HepG2 (cell line): ENCODE data around the gene IFNK.

Experiments used
- CBFB ChIP-seq: sonication (generic); formaldehyde crosslinking; IDR thresholded peaks from 2 replicates; pipeline ENCODE4 v1.4.0; 2020; ENCODE audit warnings: missing genetic modification reagents
- CBX5 ChIP-seq: sonication (generic); formaldehyde crosslinking; IDR thresholded peaks from 2 replicates; pipeline ENCODE4 v1.4.0; 2020; ENCODE audit warnings: missing genetic modification reagents, borderline replicate concordance
- HNRNPL ChIP-seq: fragments of 200-400 bp; formaldehyde crosslinking; IDR thresholded peaks from 2 replicates; pipeline ENCODE4 v1.6.1; 2017; ENCODE audit warnings: mild to moderate bottlenecking, low read depth, low read length
- POLR2A ChIP-seq, 2 experiments: IDR thresholded peaks; 2 replicates each; pipeline ENCODE4 v1.6.1; 2011; ENCODE audit warnings: low read depth in 2 of 2, low read length in 2 of 2, mild to moderate bottlenecking in 1 of 2, moderate library complexity in 1 of 2; ENCODE audit not compliant: insufficient read depth in 1 of 2
- SMARCE1 ChIP-seq: fragments of 450-650 bp; IDR thresholded peaks from 2 replicates; pipeline ENCODE4 v1.6.1; 2017; ENCODE audit warnings: borderline replicate concordance
- TCF12 ChIP-seq, 2 experiments: fragments of 450-650 bp in 1 of 2; sonication (generic) in 1 of 2; formaldehyde crosslinking in 1 of 2; IDR thresholded peaks; 2 replicates each; pipeline versions ENCODE4 v1.6.1 to v1.8.0; 2017 to 2022; ENCODE audit warnings: antibody characterized with exemption in 1 of 2, mild to moderate bottlenecking in 1 of 2, missing genetic modification reagents in 1 of 2, moderate library complexity in 1 of 2
- ZNF7 ChIP-seq: IDR thresholded peaks from 2 replicates; pipeline ENCODE4 v1.6.1; 2016; ENCODE audit warnings: missing biosample characterization, missing genetic modification reagents
- TF ChIP-seq, protein P1 (sequence below): sonication (generic); formaldehyde crosslinking; IDR thresholded peaks from 2 replicates; pipeline ENCODE4 v1.5.0; 2020; ENCODE audit warnings: mild to moderate bottlenecking, missing genetic modification reagents, moderate library complexity
- TF ChIP-seq, protein P2 (sequence below): sonication (generic); formaldehyde crosslinking; IDR thresholded peaks from 2 replicates; pipeline ENCODE4 v1.4.0; 2020; ENCODE audit warnings: mild to moderate bottlenecking, missing genetic modification reagents

DNA sequence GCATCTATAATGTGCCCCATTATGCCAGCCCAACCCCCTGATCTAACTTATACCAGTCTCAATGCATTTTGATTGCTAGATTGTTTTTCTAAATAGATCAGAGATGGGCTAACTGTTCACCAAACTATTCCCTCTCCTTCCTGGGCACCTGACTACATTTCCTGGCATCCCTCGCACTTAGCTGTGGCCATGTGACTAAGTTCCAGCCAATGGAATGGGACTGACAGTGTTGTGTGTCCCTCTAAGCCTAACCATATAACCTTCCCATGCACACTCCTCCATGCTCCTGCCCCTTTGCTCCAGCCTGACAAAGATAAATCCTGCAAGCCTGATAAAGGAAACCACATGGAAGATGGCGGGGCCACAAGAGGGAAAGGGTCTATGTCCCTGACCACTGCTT, 12.3 kb upstream of the IFNK start:
- TF ChIP-seq CBFB (CRISPR knock-in tag) (no peak), ZNF7 (CRISPR knock-in tag) (no peak), HNRNPL (no peak), SMARCE1 (no peak), POLR2A (IDR thresholded peaks at IDR 0.05; ENCODE audit: insufficient read depth in 1 of 2, low read depth in 2 of 2, low read length in 2 of 2) (no peak), TCF12 (IDR thresholded peaks at IDR 0.05) (no peak), TCF12 (CRISPR knock-in tag; IDR thresholded peaks at IDR 0.05) (no peak), CBX5 (CRISPR knock-in tag) (no peak)
- TF ChIP-seq, protein P1, sequence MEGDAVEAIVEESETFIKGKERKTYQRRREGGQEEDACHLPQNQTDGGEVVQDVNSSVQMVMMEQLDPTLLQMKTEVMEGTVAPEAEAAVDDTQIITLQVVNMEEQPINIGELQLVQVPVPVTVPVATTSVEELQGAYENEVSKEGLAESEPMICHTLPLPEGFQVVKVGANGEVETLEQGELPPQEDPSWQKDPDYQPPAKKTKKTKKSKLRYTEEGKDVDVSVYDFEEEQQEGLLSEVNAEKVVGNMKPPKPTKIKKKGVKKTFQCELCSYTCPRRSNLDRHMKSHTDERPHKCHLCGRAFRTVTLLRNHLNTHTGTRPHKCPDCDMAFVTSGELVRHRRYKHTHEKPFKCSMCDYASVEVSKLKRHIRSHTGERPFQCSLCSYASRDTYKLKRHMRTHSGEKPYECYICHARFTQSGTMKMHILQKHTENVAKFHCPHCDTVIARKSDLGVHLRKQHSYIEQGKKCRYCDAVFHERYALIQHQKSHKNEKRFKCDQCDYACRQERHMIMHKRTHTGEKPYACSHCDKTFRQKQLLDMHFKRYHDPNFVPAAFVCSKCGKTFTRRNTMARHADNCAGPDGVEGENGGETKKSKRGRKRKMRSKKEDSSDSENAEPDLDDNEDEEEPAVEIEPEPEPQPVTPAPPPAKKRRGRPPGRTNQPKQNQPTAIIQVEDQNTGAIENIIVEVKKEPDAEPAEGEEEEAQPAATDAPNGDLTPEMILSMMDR: no peak
- TF ChIP-seq, protein P2, sequence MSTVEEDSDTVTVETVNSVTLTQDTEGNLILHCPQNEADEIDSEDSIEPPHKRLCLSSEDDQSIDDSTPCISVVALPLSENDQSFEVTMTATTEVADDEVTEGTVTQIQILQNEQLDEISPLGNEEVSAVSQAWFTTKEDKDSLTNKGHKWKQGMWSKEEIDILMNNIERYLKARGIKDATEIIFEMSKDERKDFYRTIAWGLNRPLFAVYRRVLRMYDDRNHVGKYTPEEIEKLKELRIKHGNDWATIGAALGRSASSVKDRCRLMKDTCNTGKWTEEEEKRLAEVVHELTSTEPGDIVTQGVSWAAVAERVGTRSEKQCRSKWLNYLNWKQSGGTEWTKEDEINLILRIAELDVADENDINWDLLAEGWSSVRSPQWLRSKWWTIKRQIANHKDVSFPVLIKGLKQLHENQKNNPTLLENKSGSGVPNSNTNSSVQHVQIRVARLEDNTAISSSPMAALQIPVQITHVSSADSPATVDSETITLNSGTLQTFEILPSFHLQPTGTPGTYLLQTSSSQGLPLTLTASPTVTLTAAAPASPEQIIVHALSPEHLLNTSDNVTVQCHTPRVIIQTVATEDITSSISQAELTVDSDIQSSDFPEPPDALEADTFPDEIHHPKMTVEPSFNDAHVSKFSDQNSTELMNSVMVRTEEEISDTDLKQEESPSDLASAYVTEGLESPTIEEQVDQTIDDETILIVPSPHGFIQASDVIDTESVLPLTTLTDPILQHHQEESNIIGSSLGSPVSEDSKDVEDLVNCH (CRISPR knock-in tag): no peak
